ENCODE measurements around the gene ASTN2. TPM values are rescaled to one million over a fixed set of nuclear protein-coding genes. Genes with fewer than 3 reads are reported as not detected.

The ASTN2 gene
- total and polyA plus RNA-seq, 10 of the 15 experiments (the other 5 are each of a cell fraction or from before 2014, with no cell fraction given), result 1.4 to 15.7 (median 7.0) TPM

DNA sequence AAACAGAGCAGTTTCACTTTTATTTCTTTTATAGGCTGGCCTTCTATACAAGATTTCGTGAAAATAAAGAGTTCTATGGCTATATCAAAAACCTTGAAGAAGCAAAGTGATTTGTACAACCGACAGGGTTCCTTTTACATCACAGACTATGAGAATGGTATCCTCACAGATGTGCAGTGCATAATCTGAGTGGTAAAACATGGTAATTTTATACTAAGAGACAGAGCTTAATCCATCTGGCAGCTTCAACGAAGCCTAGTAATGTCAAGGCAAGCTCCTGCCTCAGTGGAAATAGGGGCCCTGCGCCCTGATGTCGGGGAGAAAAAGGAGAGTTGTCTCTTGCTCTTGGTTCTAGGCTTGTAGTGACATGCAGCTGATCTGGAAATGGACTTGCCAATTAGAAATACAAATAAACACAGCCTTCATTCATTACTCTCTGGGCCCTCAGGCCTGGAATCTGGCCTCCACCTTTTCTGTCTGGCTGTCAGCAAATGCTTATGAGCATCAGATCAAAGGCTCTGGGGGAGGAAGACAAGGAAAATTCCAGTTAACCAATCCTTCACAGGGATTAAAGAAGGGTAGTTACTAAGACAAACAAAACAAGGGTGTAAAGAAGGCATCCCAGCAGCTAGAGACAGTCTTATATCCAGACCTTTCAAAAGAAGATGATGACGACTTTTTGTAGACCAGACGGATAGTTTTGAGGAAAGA lies 761.4 kb downstream of the ASTN2 start:
- Histone ChIP-seq H3K36me3 (ENCODE audit: control insufficient read depth in 2 of 2, insufficient read depth in 2 of 2, low read length in 1 of 2) (0 out of 4 replicates have a peak, but pooled peaks cover 0 to 4% of the 10 kb centered on the region in 2 experiments), H3K4me3 (no peak overlapping the region), H3K27ac (ENCODE audit: control insufficient read depth, insufficient read depth) (no peak overlapping the region), H3K4me2 (ENCODE audit: control insufficient read depth, insufficient read depth) (no peak overlapping the region), H3K27me3 (replicated peaks in 1 of 2; ENCODE audit: control insufficient read depth in 2 of 2, insufficient read depth in 2 of 2, low read length in 1 of 2) (no peaks in the 10 kb centered on the region), H4K20me1 (ENCODE audit: control insufficient read depth, insufficient read depth) (no peaks in the 10 kb centered on the region), H3K79me2 (ENCODE audit: control insufficient read depth, insufficient read depth, low read length) (no peaks in the 10 kb centered on the region), H3K9ac (ENCODE audit: control insufficient read depth, insufficient read depth, low read length) (no peak overlapping the region), H3K4me1 (ENCODE audit: control insufficient read depth, insufficient read depth, low read length) (no peaks in the 10 kb centered on the region), H2AFZ (ENCODE audit: control insufficient read depth, low read depth, low read length) (no peak overlapping the region), H3K9me3 (replicated peaks; ENCODE audit: control insufficient read depth, insufficient read depth, low read length) (no peaks in the 10 kb centered on the region)
- in situ Hi-C loops (cut with MboI), result loop anchor here (5.0 kb wide), 1 partner anchor 501 kb away; the partner anchor contains the start of gene PAPPA
- DNase-seq (ENCODE audit: low read depth, low spot score), result no peak
- CTCF ChIA-PET, result interaction anchor here (1.4 kb wide), 1 partner anchor 1061 kb away, joined by 6 read pairs; no protein-coding TSS in a partner anchor
- RAD21 ChIA-PET (ENCODE audit: unreplicated experiment), result no interaction called here
- no peak for FAIRE-seq
- no TSS peak for BruUV-seq (replicated peaks)
- POLR2A ChIA-PET, result no interaction called here
- SMC1A ChIA-PET (ENCODE audit: uncharacterized antibody, unreplicated experiment), result no interaction called here
- TF ChIP-seq, protein P1, sequence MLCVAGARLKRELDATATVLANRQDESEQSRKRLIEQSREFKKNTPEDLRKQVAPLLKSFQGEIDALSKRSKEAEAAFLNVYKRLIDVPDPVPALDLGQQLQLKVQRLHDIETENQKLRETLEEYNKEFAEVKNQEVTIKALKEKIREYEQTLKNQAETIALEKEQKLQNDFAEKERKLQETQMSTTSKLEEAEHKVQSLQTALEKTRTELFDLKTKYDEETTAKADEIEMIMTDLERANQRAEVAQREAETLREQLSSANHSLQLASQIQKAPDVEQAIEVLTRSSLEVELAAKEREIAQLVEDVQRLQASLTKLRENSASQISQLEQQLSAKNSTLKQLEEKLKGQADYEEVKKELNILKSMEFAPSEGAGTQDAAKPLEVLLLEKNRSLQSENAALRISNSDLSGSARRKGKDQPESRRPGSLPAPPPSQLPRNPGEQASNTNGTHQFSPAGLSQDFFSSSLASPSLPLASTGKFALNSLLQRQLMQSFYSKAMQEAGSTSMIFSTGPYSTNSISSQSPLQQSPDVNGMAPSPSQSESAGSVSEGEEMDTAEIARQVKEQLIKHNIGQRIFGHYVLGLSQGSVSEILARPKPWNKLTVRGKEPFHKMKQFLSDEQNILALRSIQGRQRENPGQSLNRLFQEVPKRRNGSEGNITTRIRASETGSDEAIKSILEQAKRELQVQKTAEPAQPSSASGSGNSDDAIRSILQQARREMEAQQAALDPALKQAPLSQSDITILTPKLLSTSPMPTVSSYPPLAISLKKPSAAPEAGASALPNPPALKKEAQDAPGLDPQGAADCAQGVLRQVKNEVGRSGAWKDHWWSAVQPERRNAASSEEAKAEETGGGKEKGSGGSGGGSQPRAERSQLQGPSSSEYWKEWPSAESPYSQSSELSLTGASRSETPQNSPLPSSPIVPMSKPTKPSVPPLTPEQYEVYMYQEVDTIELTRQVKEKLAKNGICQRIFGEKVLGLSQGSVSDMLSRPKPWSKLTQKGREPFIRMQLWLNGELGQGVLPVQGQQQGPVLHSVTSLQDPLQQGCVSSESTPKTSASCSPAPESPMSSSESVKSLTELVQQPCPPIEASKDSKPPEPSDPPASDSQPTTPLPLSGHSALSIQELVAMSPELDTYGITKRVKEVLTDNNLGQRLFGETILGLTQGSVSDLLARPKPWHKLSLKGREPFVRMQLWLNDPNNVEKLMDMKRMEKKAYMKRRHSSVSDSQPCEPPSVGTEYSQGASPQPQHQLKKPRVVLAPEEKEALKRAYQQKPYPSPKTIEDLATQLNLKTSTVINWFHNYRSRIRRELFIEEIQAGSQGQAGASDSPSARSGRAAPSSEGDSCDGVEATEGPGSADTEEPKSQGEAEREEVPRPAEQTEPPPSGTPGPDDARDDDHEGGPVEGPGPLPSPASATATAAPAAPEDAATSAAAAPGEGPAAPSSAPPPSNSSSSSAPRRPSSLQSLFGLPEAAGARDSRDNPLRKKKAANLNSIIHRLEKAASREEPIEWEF (IDR thresholded peaks at IDR 0.05; ENCODE audit: insufficient replicate concordance, low read depth, low read length), result no peak
- TF ChIP-seq POU2F2 (IDR thresholded peaks at IDR 0.05; ENCODE audit: borderline replicate concordance, low read depth, low read length), result no peak
- intact Hi-C loops (cut with micrococcal nuclease; ENCODE audit: unreplicated experiment), result no loop called here
- WGBS (ENCODE audit: insufficient coverage, insufficient replicate concordance, low lambda C conversion rate, missing lambda C conversion rate), result 41% methylated on average over 7 of the region's 7 CpGs
- no peak for ATAC-seq
